ENCODE data around the gene FBXO24. TPM values are rescaled to one million over a fixed set of nuclear protein-coding genes. Genes with fewer than 3 reads are reported as not detected.
A peak's percentile ranks its signal among the peaks of the same experiment; 100 is the strongest.

The FBXO24 gene
- total RNA-seq, 1 donor from 2014 or later = 0.46 TPM

- no peaks in the 10 kb centered on the region for H3K9me3 Mint-ChIP-seq (ENCODE audit: unreplicated experiment)
- H3K36me3 Mint-ChIP-seq (ENCODE audit: unreplicated experiment) = no peaks in the 10 kb centered on the region
- DNase-seq (ENCODE audit: extremely low spot score, unreplicated experiment) = no peak
- peak overlapping the region; percentile 83 for H3K4me3 Mint-ChIP-seq (ENCODE audit: unreplicated experiment)
- TF ChIP-seq CTCF (IDR thresholded peaks at IDR 0.05) = no peak
- H3K27ac Mint-ChIP-seq (ENCODE audit: unreplicated experiment) = peak overlapping the region; percentile 92
- no peaks in the 10 kb centered on the region for H3K27me3 Mint-ChIP-seq (ENCODE audit: unreplicated experiment)
- H3K4me1 Mint-ChIP-seq (ENCODE audit: unreplicated experiment) = peaks cover 29% of the 10 kb centered on the region
Measured at GRCh38 chr7:100584054-100584682, 2.0 kb upstream of the FBXO24 start.

- H3K4me3 Mint-ChIP-seq (ENCODE audit: unreplicated experiment) = peak overlapping the region; percentile 83
- peaks cover 29% of the 10 kb centered on the region for H3K4me1 Mint-ChIP-seq (ENCODE audit: unreplicated experiment)
- peak overlapping the region; percentile 92 for H3K27ac Mint-ChIP-seq (ENCODE audit: unreplicated experiment)
- H3K36me3 Mint-ChIP-seq (ENCODE audit: unreplicated experiment) = no peaks in the 10 kb centered on the region
- H3K27me3 Mint-ChIP-seq (ENCODE audit: unreplicated experiment) = no peaks in the 10 kb centered on the region
- TF ChIP-seq CTCF (IDR thresholded peaks at IDR 0.05) = no peak
- no peaks in the 10 kb centered on the region for H3K9me3 Mint-ChIP-seq (ENCODE audit: unreplicated experiment)
- DNase-seq (ENCODE audit: extremely low spot score, unreplicated experiment) = no peak
Measured at GRCh38 chr7:100584683-100585510, 1.2 kb upstream of the FBXO24 start.

GRCh38 chr7:100585511-100586265, 440 bp upstream of the FBXO24 start, which contains the start of gene LRCH4:
Gene LRCH4 (minus strand): TSS chr7:100586129. CDS start chr7:100586100, 29 bp downstream.
- DNase-seq (ENCODE audit: extremely low spot score, unreplicated experiment) = no peak
- TF ChIP-seq CTCF (IDR thresholded peaks at IDR 0.05) = no peak
- H3K9me3 Mint-ChIP-seq (ENCODE audit: unreplicated experiment) = no peaks in the 10 kb centered on the region
- peak within 1 kb of the TSS; percentile 92 for H3K27ac Mint-ChIP-seq (ENCODE audit: unreplicated experiment)
- H3K36me3 Mint-ChIP-seq (ENCODE audit: unreplicated experiment) = no peaks in the 10 kb centered on the region
- peaks cover 36% of the 10 kb centered on the region for H3K4me1 Mint-ChIP-seq (ENCODE audit: unreplicated experiment)
- peak within 1 kb of the TSS; percentile 89 for H3K4me3 Mint-ChIP-seq (ENCODE audit: unreplicated experiment)
- H3K27me3 Mint-ChIP-seq (ENCODE audit: unreplicated experiment) = no peaks in the 10 kb centered on the region

- no peaks in the 10 kb centered on the region for H3K36me3 Mint-ChIP-seq (ENCODE audit: unreplicated experiment)
- H3K4me3 Mint-ChIP-seq (ENCODE audit: unreplicated experiment) = peak overlapping the region; percentile 5
- H3K27me3 Mint-ChIP-seq (ENCODE audit: unreplicated experiment) = no peaks in the 10 kb centered on the region
- H3K9me3 Mint-ChIP-seq (ENCODE audit: unreplicated experiment) = no peaks in the 10 kb centered on the region
- H3K4me1 Mint-ChIP-seq (ENCODE audit: unreplicated experiment) = peaks cover 24% of the 10 kb centered on the region
- no peak overlapping the region for H3K27ac Mint-ChIP-seq (ENCODE audit: unreplicated experiment)
- peak; percentile 34 for TF ChIP-seq CTCF (IDR thresholded peaks at IDR 0.05)
- DNase-seq (ENCODE audit: extremely low spot score, unreplicated experiment) = no peak
Measured at GRCh38 chr7:100588438-100588837, 2.3 kb downstream of the FBXO24 start.

Data from osteocyte (in vitro differentiated cells).